GM21737 (cell line): ENCODE data around the gene CHD3.
"Not testable (repeated sequence)": the region's sequence is repeated elsewhere in the genome, so short reads cannot be mapped to it uniquely, and the experiment has no call there.

Experiments used
- ATAC-seq: cut with Tn5 transposase; IDR thresholded peaks from one replicate; pipeline ENCODE4 v1.9.1; 2021; ENCODE audit warnings: mild to moderate bottlenecking, moderate library complexity; ENCODE audit not compliant: unreplicated experiment

CHD3 gene

DNA sequence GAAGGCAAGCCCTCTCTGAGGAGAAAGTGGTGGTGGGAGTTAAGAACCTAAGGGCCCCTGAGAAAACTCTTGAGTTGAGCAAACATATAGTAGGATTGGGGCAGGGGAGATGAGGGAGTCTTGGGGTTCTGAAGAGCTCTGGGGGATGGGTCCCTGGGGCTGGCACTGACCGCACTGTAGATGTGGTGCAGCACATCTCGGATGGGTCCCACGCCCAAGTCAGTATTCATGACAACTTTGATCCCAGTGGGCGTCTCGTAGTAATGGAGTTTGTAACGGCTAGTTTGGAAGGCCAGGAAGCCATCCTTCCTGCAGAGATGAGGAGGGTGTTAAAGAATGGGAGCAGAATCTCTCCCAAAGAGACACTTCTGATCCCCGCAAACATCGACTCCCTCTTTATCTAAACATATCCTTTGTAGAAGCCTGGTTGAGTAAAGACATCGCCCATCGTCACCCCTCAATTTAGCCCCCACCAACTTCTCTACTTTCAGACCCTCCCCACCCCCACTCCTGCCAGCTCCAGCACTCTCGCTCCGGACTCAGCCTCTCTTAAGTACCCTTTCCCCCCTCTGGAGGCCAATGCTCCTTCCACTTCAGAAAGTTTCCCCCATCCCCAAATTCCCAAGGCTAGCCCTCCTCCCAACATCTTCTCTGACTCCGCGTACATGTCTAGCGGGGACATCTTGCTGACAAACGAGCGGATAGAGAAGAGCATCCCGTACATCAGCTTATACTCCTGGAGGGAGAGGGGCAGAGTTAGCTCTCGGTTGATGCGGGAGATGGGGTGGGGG lies 42.4 kb downstream of the CHD3 start:
- ATAC-seq = no peak

DNA sequence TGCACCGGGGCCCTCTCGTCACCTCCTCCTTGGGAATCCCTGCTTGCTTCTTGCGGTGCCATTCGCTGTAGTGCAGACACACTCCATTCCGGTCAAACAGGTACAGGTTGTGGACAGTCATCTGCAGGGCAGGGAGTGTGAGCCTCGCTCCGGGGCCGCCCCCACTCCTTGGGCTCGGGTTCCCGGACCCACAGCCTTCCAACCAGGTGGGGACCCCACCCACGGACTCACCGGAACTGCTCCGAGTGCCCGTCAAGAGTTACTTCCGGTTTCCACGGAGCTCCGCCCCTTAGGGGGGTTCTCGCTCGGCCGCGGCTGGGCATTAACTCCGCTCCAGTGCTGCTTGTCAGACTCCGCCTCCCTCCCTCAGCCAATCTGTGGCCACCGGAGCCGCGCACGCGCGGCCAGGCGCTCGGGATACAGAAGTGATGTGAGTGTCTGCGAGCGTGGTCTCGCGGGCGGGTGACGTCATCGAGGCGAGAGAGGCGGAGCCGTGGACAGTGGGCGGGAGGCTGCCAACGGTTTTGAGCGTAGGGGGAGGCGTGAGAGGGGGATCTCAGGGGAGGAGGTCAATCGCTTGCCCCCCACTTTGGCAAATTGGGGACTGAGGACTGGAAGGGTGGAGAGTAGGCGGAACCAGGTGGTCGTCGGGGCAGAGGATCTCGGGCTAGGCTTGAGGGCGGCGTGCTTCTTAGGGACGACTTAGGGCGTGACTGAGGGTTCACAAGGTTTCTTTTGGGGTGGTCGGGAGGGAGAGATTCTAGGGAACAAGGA lies 43.3 kb downstream of the CHD3 start, which contains the start of the genes CNTROB and TRAPPC1:
Gene CNTROB, plus strand, starts transcription at position 498 of the 774 bp plus-strand sequence. CDS start 874 bp downstream, outside the sequence.
Gene TRAPPC1, minus strand, starts transcription at position 238 of the 774 bp plus-strand sequence. Its CDS starts 117 bp downstream, at position 121.
- ATAC-seq = peak; percentile 86

DNA sequence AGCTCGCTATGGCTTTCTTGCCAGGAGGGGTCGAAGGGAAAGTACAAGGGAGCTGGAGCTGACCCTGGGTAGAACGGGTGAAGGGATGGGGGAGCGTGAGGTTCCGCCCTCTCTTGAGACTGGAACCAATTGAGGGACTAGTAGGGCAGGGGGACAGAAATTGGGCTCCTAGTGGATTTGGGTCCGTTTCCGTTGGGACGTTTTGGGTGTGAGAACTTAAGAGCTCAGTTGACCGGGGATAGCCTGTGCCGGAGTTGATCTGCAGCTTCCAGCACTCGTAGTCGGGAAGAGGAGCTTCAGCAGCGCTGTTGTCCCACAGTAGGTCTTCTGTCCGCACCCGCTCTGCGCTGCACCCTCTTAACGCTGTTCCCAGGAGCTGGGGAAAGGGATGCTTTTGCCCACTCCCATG lies 43.9 kb downstream of the CHD3 start:
- ATAC-seq = no peak

DNA sequence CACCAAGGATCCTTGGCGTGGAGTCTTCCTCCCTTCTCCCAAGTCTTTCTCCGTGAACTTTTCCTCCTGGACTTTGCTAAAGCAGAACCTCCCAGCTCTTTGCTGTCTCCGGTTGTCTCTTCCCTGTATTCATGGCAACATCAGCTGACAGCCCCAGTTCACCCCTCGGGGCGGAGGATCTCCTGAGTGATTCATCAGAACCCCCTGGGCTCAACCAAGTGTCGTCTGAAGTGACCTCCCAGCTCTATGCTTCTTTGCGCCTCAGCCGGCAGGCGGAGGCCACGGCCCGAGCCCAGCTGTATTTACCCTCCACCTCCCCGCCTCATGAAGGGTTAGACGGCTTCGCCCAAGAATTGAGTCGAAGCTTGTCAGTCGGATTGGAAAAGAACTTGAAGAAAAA lies 44.4 kb downstream of the CHD3 start:
- ATAC-seq = no peak

DNA sequence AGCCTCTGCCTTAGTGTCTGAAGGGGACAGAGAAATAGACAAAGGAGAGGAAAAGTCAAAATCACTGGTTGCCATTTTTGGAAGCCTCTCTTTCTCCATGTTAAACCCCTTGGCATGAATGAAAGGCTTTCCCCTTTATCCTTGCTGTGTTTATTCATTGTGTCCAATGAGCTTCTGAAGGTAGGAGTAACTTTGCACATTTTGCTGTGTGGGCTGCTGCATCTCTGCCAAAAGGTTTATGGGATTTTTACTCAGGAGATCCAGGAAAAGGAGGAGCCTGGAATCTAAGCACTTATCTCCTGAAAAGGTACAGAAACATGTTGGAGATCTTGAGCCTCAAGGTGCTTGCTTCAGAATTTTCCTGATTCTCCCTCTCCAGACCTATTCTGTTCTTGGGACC lies 47.3 kb downstream of the CHD3 start:
- no peak for ATAC-seq

DNA sequence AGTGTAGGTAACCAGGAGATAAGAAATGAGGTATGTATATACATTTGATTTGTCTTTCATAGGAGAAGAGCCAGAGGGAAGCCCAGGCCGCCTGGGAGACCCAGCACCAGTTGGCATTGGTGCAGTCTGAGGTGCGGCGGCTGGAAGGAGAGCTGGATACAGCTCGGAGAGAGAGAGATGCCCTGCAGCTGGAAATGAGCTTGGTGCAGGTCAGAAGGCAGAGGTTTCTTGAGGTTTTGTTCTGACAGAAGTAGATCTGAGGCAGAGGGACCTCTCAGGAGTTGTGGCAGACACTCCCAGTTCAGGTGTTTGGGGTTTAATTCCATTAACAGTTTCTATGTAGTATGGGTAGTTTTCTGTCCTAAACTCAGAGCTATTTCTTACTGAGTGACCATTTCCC lies 51.4 kb downstream of the CHD3 start:
- no peak for ATAC-seq

DNA sequence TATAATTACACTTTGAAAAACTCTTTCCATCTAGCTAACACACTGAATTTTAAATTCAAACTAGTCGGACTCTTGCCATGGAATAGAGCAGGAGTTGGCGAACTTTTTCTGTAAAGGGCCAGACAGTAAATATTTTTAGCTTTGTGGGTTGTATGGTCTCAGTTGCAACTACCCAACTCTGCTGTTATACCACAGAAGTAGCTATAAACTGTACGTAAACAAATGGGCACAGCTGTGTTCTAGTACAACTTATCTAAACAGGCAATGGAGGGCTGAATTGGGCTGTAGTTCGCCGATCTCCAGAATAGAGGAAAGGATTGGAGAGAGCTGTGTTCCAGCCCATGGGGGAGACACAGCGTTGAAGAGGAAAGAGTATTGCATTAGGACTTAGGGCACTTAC lies 52.2 kb downstream of the CHD3 start:
- no peak for ATAC-seq

DNA sequence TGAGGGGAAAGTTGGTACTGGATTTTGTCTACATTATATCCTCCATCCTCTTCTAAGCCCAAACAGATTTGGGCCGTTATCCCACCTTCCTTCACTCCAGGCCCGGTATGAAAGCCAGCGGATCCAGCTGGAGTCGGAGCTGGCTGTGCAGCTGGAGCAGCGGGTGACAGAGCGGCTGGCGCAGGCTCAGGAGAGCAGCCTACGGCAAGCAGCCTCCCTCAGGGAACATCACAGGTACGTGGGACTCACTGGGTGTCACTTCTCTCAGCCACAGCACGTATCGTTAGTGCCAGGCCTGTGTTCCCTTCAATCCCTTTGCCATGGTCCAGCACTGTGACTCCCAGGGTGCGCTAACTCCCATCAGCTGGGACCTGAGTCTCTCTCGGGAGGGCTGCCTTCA lies 54.7 kb downstream of the CHD3 start:
- ATAC-seq = no peak

DNA sequence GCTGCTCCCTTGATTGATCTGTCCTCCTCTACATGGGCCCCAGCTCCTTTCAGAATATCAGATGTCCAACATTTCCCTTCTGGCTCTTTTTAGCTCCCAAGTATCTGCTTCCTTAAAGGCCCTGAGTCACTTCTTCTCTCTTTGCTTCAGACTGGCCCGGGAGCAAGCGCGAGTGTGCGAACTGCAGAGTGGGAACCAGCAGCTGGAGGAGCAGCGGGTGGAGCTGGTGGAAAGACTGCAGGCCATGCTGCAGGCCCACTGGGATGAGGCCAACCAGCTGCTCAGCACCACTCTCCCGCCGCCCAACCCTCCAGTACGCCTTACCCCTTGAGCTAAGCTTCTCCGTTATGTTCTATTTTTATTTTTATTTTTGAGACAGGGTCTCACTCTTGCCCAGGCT lies 55.7 kb downstream of the CHD3 start:
- no peak for ATAC-seq

DNA sequence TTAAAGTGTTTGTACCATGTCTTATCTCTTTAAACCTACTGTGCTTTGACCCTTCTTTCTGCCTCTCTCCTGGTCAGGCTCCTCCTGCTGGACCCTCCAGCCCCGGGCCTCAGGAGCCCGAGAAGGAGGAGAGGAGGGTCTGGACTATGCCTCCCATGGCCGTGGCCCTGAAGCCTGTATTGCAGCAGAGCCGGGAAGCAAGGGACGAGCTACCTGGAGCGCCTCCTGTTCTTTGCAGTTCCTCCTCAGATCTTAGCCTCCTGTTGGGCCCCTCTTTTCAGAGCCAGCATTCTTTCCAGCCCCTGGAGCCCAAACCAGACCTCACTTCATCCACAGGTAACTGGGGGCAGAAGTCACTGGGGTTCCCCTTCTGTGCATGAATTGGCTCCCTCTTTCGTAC lies 57.1 kb downstream of the CHD3 start:
- ATAC-seq = no peak

DNA sequence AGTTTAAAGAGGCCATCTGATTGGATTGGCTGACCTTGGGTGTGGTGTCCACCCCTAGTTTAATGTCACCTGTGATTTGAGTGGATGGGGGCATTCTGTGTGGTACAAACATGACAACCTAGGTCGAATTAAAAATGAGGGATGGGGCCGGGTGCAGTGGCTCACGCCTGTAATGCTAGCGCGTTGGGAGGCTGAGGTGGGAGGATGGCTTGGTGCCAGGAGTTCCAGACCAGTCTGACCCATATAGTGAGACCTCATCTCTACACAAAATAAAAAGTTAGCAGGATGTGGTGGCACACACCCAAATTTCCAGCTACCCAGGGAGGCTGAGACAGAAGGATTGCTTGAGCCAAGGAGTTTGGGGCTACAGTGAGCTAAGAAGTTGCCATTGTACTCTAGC lies 57.9 kb downstream of the CHD3 start:
- ATAC-seq = no peak

DNA sequence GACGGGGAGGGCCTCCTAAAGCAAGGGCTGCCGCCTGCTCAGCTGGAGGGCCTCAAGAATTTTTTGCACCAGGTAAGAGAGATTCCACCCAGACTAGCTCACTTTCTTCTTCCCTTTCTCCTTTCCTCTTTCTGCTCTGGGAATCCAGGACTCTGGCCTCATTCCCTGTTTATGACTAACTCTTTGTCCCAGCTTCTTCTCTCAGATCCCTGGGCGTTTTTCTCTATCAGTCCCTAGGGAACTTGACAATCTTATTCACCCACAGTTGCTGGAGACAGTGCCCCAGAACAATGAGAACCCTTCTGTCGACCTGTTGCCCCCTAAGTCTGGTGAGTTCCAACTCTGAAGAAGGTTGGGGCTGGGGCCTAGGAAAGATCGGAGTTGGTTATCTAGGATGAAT lies 59.1 kb downstream of the CHD3 start:
- ATAC-seq = no peak

DNA sequence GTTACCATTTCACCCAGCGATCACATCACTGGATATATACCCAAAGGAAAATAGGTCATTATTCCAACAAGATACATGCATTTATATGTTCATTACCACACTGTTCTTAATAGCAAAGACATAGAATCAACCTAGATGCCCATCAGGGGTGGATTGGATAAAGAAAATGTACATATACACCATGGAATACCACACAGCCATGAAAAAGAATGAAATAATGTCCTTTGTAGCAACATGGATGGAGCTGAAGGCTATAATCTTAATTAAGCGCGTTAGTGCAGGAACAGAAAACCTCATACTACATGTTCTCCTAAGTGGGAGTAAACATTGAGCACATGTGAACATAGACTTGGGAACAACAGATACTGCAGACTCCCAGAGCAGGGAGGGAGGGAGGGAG lies 62.0 kb downstream of the CHD3 start:
- no peak for ATAC-seq

DNA sequence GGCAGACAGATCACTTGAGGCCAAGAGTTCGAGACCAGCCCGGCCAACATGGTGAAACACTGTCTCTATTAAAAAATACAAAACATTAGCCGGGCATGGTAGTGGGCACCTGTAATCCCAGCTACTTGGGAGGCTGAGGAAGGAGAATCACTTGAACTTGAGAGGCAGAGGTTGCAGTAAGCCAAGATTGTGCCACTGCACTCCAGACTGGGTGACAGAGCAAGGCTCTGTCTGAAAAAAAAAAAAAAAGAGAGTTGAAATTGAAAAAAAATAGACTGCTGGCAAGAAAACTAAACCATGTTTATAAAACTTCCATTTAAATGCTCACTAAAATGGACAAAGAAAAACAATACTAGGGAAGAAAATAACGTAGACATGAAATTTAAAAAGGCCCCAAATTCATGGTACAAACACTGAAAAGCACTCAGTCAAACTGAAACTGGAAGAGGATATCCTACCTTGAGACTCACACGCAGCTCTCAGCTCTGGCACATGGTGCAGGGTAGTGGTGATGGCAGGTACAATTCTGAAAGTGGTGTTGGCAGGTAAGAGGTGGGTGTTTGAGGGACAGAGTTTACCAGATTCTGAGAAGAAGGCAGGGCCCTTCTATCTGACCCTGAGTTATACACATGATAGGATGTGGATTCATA lies 62.7 kb downstream of the CHD3 start:
- ATAC-seq = no peak

DNA sequence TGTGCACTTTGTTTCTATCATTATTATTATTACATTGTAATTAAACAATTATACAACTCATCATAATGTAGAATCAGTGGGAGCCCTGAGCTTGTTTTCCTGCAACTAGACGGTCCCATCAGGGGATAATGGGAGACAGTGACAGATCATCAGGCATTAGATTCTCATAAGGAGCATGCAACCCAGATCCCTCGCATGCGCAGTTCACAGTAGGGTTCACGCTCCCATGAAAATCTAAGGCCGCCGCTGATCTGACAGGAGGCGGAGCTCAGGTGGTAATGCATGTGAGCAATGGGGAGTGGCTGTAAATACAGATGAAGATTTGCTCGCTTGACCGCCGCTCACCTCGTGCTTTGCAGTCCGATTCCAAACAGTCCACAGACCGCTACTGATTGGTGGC lies 64.7 kb downstream of the CHD3 start:
- ATAC-seq = not testable (repeated sequence)

DNA sequence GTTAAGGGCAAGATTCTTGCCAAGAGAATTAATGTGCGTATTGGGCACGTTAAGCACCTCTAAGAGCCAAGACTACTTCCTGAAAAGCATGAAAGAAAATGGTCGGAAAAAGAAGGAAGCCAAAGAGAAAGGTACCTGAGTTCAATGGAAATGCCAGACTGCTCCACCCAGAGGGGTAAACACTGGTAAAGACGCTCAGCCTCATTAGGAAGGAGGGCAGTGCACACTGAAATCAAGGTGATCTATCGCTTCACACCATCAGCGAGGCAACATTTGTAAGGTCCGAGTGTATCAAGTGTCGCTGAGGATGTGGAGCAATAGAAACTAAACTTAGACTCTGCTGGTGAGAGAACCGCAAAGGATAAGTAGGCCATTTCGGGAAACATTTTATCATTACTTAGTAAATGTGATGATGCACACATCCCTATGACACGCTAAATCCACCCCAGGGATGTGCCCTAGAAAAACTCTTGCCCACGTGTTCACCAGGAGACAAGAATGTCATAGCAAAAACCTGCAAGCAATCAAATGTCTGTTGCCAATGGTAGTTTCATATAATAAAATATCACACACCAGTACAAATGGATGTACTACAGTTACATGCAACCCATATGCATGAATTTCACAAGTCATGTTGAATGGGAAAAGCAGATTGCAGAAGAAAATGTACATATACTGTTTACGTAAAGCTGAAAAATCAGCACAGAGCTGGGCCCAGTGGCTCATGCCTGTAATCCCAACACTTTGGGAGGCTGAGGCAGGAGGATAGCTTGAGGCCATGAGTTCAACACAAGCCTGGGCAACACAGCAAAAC lies 67.0 kb downstream of the CHD3 start:
- ATAC-seq = no peak

DNA sequence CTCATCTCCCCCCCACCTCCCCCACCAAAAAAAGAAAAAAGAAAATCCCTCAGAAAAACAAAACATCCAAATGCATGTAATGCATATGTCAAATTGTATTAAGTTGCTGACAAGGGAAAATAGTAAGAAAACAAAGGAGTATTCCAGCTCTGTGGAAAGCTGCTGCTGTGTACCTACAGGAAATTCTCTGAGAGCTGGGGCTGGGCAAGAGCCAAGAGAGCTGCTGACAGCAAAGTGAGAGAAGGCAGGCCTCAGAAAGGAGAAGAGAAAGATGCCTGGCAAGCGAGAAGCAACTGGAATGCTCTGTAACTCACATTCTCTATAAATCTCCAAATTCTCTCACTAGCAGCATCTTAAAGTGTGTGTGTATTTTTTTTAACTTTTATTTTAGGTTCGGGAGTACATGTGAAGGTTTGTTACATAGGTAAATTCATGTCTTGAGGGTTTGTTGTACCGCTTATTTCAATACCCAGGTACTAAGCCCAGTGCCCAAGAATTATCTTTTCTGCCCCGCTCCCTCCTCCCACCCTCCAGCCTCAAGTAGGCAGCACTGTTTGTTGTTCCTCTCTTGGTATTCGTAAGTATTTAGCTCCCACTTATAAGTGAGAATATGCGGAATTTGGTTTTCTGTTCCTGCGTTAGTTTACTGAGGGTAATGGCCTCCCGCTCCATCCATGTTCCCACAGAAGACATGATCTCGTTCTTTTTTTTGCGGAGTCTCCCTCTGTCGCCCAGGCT lies 67.8 kb downstream of the CHD3 start:
- no peak for ATAC-seq

DNA sequence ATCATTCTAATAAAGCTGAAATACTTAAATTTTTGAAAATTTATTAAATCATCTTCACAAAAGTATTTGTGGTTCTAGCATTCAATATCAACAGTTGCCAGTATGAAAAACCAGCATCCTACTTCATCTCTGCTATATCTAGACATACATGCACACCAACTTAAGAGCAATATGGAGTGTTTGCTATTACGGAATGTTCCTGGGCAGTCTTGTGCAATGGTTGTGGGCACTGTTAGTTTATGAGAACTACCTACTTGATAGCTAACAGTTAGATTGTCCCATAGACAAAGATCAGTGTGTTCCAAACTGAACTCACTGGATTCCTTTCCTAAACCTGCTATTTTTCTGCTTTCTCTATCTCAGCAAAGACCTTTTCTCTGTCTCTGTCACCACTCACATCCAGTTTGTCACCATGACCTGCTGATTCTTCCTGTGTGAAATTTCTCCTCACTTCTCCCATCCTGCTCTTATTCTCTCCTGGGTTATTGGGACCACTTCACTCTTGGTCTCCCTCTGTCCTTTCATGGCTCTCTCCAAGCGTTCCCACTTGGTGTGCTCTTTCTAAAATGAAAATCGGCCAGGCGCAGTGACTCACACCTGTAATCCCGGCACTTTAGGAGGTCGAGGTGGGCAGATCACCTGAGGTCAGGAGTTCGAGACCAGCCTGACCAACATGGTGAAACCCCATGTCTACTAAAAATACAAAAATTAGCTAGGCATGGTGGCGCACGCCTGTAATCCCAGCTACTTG lies 71.1 kb downstream of the CHD3 start:
- ATAC-seq = no peak

DNA sequence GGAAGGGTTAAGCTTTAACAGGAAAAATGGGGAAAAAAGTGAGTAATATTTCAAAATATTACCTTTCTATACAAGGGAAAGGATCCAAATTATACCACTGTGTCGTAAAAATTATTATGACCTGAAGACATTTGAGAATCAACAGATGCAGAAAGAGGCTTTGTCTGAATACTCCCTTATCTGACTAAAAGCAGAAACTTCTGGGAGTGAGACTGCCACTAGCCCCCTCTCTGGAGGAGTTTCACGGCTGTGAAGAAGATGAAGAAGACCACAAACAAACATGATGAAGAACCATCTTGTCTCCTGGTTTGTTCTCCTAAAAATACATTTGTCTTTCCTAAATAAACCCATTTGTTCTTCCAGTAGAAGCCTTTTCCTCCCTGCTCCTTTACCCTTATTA lies 72.8 kb downstream of the CHD3 start:
- no peak for ATAC-seq
